Measurements from ENCODE around the gene PRKCZ.

Gene PRKCZ

GRCh38 chr1:2194898-2195673, 144.9 kb downstream of the PRKCZ start:
- peak overlapping the region; percentile 25 for H3K9ac ChIP-seq (ENCODE audit: low read length)
- H3K36me3 ChIP-seq (ENCODE audit: insufficient read depth, low read length), result no peaks in the 10 kb centered on the region
- peak overlapping the region; percentile 25 to 56 for H3K4me3 ChIP-seq (ENCODE audit: low read depth in 1 of 2, low read length in 2 of 2)
- H3K9me3 ChIP-seq (ENCODE audit: low read length), result no peaks in the 10 kb centered on the region
- H3K27ac ChIP-seq (ENCODE audit: low read depth, low read length), result peak overlapping the region; percentile 98
- peaks cover 62% of the 10 kb centered on the region for H3K4me1 ChIP-seq (ENCODE audit: insufficient read depth, low read length)
- no peaks in the 10 kb centered on the region for H3K27me3 ChIP-seq (ENCODE audit: control insufficient read depth in 1 of 2, insufficient read depth in 2 of 2, low read length in 2 of 2)

- Histone ChIP-seq H3K36me3 (ENCODE audit: insufficient read depth, low read length) (no peaks in the 10 kb centered on the region), H3K4me3 (ENCODE audit: low read depth in 1 of 2, low read length in 2 of 2) (peak overlapping the region; percentile 25 to 56), H3K27me3 (ENCODE audit: control insufficient read depth in 1 of 2, insufficient read depth in 2 of 2, low read length in 2 of 2) (no peaks in the 10 kb centered on the region), H3K27ac (ENCODE audit: low read depth, low read length) (peak overlapping the region; percentile 98), H3K9ac (ENCODE audit: low read length) (peak overlapping the region; percentile 25), H3K9me3 (ENCODE audit: low read length) (no peaks in the 10 kb centered on the region), H3K4me1 (ENCODE audit: insufficient read depth, low read length) (peaks cover 55% of the 10 kb centered on the region)
Measured at GRCh38 chr1:2195785-2196184, 145.6 kb downstream of the PRKCZ start.

DNA sequence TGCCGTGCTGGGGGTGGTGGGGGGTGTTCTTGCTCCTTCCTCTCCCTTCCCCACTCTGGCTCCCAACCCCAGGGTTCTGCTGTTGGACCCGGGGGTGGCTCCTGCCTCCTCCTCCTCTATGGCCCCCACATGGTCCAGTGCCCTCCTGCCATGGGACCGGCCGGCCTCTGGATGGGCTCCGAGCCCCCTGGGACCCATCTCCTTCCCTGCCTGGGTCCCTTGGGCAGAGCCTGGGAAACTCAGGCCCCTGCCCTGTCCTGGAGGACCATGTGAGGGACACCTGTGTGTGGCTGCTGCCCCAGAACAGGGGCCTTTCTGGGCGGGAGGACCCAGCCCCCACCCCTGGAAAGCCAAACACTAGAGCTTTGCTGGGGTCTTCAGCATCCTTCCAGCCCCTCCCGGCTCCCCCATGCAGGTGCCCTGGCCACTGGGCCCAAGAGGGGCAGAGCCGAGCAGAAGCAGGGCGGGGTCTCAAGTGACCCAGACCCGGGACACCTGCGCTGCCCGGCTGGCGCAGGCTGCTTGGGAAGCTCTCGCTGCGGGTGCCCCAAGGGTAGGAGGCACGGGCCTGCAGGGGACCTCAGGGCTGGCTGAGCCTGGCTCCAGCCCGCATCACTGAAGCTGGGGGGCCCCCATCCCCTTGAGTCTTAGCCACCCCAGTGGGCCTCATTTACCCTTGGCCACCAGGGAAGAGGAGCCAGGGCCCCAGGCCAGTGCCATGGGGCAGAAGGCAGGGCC, 146.9 kb downstream of the PRKCZ start:
- Histone ChIP-seq H3K9me3 (ENCODE audit: low read length) (no peaks in the 10 kb centered on the region), H3K4me1 (ENCODE audit: insufficient read depth, low read length) (peaks cover 42% of the 10 kb centered on the region)

DNA sequence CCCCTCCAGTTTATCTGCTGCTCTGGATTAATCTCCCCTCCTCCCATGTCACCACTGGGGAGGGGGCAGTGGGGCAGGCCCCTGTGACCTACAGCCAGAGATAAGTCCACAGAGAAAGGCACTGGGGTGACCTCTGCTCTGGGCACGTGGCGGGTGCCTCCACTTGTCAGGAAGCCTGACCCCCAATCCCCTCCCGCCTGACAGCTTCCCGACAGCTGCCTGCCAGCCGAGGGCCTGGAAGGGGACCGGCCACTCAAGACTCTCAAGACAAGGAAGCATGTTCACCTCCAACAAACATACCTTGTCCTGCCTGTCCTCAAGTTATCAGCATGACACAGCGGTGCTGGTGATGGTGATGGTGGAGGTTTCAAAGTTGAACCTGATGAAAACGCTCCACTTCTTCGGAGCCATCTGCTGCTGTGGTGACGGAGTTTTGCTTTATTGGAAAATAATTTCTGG, 147.5 kb downstream of the PRKCZ start:
- Histone ChIP-seq H3K36me3 (ENCODE audit: insufficient read depth, low read length) (no peaks in the 10 kb centered on the region), H3K27me3 (ENCODE audit: control insufficient read depth in 1 of 2, insufficient read depth in 2 of 2, low read length in 2 of 2) (no peaks in the 10 kb centered on the region), H3K9ac (ENCODE audit: low read length) (no peak overlapping the region), H3K4me3 (ENCODE audit: low read depth in 1 of 2, low read length in 2 of 2) (no peak overlapping the region), H3K9me3 (ENCODE audit: low read length) (no peaks in the 10 kb centered on the region), H3K27ac (ENCODE audit: low read depth, low read length) (no peak overlapping the region), H3K4me1 (ENCODE audit: insufficient read depth, low read length) (peaks cover 36% of the 10 kb centered on the region)

More for the DNA sequence above, 146.9 kb downstream of the PRKCZ start:
- H3K27ac ChIP-seq (ENCODE audit: low read depth, low read length), result no peak overlapping the region
- no peak overlapping the region for H3K4me3 ChIP-seq (ENCODE audit: low read depth in 1 of 2, low read length in 2 of 2)
- no peaks in the 10 kb centered on the region for H3K27me3 ChIP-seq (ENCODE audit: control insufficient read depth in 1 of 2, insufficient read depth in 2 of 2, low read length in 2 of 2)
- no peaks in the 10 kb centered on the region for H3K36me3 ChIP-seq (ENCODE audit: insufficient read depth, low read length)
- no peak overlapping the region for H3K9ac ChIP-seq (ENCODE audit: low read length)

DNA sequence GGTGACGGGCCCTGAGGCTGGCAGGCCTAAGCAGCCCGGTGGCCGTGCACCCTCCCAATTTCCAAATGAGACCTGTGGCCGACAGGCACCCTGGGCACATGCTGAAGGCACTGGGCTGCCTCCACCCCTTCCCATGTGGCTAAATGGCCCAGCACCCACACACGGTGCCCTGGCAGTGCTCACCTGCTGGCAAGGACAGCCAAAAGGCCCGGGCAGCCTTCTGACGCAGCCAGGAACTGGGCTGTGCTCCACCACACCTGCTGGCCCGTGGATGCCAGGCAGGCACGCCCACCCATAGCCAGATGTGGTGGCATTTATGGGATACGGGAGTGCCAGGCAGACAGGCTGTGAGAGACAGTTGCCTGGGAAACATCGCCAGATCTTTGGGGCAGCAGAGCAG, 148.4 kb downstream of the PRKCZ start:
- no peaks in the 10 kb centered on the region for H3K36me3 ChIP-seq (ENCODE audit: insufficient read depth, low read length)
- no peaks in the 10 kb centered on the region for H3K9me3 ChIP-seq (ENCODE audit: low read length)
- H3K4me1 ChIP-seq (ENCODE audit: insufficient read depth, low read length), result peaks cover 30% of the 10 kb centered on the region
- peak overlapping the region; percentile 98 for H3K27ac ChIP-seq (ENCODE audit: low read depth, low read length)
- no peaks in the 10 kb centered on the region for H3K27me3 ChIP-seq (ENCODE audit: control insufficient read depth in 1 of 2, insufficient read depth in 2 of 2, low read length in 2 of 2)
- H3K4me3 ChIP-seq (ENCODE audit: low read depth in 1 of 2, low read length in 2 of 2), result no peak overlapping the region
- H3K9ac ChIP-seq (ENCODE audit: low read length), result peak overlapping the region; percentile 5

GRCh38 chr1:2199042-2199810, 149.0 kb downstream of the PRKCZ start:
- Histone ChIP-seq H3K4me1 (ENCODE audit: insufficient read depth, low read length) (peaks cover 31% of the 10 kb centered on the region), H3K4me3 (ENCODE audit: low read depth in 1 of 2, low read length in 2 of 2) (peak overlapping the region; percentile 54 to 71)

DNA sequence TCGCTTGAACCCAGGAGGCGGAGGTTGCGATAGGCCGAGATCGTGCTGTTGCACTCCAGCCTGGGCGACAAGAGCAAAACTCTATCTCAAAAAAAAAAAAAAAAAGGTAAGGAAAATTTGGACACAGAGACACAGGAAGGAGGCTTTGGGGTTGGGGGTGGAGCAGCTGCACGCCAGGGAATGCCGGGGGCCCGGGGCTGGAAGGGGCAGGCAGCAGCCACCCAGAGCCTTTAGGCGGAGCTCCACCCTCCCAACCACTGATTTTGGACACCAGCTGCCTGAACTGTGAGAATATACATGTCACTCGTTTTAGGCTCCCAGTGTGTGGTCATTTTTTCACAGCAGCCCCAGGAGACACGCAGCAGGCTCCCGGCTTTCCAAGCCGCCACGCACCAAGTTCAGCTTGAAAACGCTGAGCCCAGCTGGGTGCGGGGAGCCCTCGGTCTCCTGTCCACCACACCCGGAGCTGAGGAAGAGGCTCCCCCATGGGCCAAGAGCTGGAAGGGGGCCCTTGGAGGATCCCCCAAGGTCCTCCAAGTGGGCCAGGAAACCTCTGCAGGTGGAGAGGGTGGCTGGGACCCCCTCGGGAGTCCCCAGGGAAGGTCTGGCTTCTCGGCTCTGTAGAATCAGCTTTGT, 150.2 kb downstream of the PRKCZ start:
- Histone ChIP-seq H3K9ac (ENCODE audit: low read length) (no peak overlapping the region), H3K27ac (ENCODE audit: low read depth, low read length) (no peak overlapping the region), H3K4me1 (ENCODE audit: insufficient read depth, low read length) (peaks cover 30% of the 10 kb centered on the region), H3K4me3 (ENCODE audit: low read depth in 1 of 2, low read length in 2 of 2) (no peak overlapping the region), H3K27me3 (ENCODE audit: control insufficient read depth in 1 of 2, insufficient read depth in 2 of 2, low read length in 2 of 2) (no peaks in the 10 kb centered on the region), H3K9me3 (ENCODE audit: low read length) (no peaks in the 10 kb centered on the region), H3K36me3 (ENCODE audit: insufficient read depth, low read length) (no peaks in the 10 kb centered on the region)

More at GRCh38 chr1:2199042-2199810, 149.0 kb downstream of the PRKCZ start:
- Histone ChIP-seq H3K36me3 (ENCODE audit: insufficient read depth, low read length) (no peaks in the 10 kb centered on the region), H3K9me3 (ENCODE audit: low read length) (no peaks in the 10 kb centered on the region), H3K27ac (ENCODE audit: low read depth, low read length) (peak overlapping the region; percentile 98), H3K27me3 (ENCODE audit: control insufficient read depth in 1 of 2, insufficient read depth in 2 of 2, low read length in 2 of 2) (no peaks in the 10 kb centered on the region), H3K9ac (ENCODE audit: low read length) (peak overlapping the region; percentile 74)

GRCh38 chr1:2201062-2201461, 150.9 kb downstream of the PRKCZ start:
- H3K9ac ChIP-seq (ENCODE audit: low read length), result no peak overlapping the region
- no peaks in the 10 kb centered on the region for H3K9me3 ChIP-seq (ENCODE audit: low read length)

DNA sequence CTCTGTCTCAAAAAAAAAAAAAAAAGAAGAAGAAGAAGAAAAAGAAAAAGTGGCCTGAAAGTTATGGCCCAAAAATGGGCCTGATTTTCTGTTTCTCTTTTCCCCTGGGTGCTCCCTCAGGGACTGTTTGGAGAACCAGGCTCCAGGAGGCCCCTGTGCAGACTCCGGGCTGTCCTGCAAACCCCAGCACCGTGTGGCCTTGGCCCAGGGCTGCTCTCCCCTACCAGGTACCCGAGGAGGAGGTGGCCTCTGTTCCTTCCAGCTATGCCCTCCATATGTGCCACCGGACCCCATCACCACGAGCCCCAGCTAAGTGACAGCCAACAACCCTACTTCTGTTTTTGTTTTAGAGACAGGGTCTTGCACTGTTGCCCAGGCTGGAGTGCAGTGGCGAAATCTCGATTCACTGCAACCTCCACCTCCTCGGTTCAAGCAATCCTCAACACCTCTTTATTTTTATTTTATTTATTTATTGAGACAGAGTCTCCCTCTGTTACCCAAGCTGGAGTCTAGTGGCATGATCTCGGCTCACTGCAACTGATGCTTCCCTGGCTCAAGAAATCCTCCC, 151.9 kb downstream of the PRKCZ start:
- Histone ChIP-seq H3K9ac (ENCODE audit: low read length) (no peak overlapping the region), H3K36me3 (ENCODE audit: insufficient read depth, low read length) (no peaks in the 10 kb centered on the region), H3K27me3 (ENCODE audit: control insufficient read depth in 1 of 2, insufficient read depth in 2 of 2, low read length in 2 of 2) (no peaks in the 10 kb centered on the region), H3K27ac (ENCODE audit: low read depth, low read length) (no peak overlapping the region), H3K9me3 (ENCODE audit: low read length) (no peaks in the 10 kb centered on the region), H3K4me1 (ENCODE audit: insufficient read depth, low read length) (peaks cover 35% of the 10 kb centered on the region), H3K4me3 (ENCODE audit: low read depth in 1 of 2, low read length in 2 of 2) (no peak overlapping the region)

More at GRCh38 chr1:2201062-2201461, 150.9 kb downstream of the PRKCZ start:
- H3K4me3 ChIP-seq (ENCODE audit: low read depth in 1 of 2, low read length in 2 of 2), result no peak overlapping the region
- H3K27ac ChIP-seq (ENCODE audit: low read depth, low read length), result no peak overlapping the region
- H3K27me3 ChIP-seq (ENCODE audit: control insufficient read depth in 1 of 2, insufficient read depth in 2 of 2, low read length in 2 of 2), result no peaks in the 10 kb centered on the region
- H3K4me1 ChIP-seq (ENCODE audit: insufficient read depth, low read length), result peaks cover 28% of the 10 kb centered on the region
- no peaks in the 10 kb centered on the region for H3K36me3 ChIP-seq (ENCODE audit: insufficient read depth, low read length)

DNA sequence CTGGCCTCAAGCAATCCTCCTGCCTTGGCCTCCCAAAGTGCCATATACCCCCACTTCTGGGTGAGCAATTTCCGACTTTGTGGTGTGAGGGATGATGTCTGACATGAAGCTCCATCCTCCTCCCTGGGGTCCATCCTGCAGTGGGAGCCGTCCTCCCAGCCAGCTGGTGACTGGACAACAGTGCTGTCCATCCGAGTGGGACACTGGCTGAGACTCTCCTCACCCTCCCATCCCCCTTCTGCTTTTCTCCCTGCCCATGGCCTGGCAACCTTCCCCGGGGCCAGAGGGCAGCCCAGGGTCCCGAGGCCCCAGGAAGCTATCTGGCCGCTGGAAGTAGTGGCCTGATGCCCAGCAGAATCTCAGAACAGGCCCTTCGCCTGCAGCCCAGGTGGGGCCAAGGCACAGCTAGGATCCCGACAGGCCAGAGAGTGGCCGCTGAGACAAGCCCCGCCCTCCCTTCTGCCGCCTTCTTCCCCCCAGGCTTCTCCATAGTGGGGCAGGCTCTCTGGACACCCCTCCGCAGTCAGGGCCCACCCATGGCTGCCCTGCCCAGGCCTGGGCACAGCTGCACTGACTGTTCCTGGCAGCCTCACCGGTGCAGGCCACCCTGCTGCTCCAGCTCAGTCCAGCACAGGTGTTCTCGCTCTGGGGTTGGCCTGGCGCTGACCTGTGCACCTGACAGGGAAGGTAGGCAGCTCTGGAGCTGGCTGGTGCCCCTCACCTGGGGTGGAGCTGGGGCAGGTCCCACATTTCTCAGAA, 152.8 kb downstream of the PRKCZ start:
- peaks cover 44% of the 10 kb centered on the region for H3K4me1 ChIP-seq (ENCODE audit: insufficient read depth, low read length)
- no peak overlapping the region for H3K9ac ChIP-seq (ENCODE audit: low read length)
- H3K4me3 ChIP-seq (ENCODE audit: low read depth in 1 of 2, low read length in 2 of 2), result no peak overlapping the region
- no peaks in the 10 kb centered on the region for H3K27me3 ChIP-seq (ENCODE audit: control insufficient read depth in 1 of 2, insufficient read depth in 2 of 2, low read length in 2 of 2)
- H3K9me3 ChIP-seq (ENCODE audit: low read length), result no peaks in the 10 kb centered on the region
- peak overlapping the region; percentile 34 for H3K27ac ChIP-seq (ENCODE audit: low read depth, low read length)
- H3K36me3 ChIP-seq (ENCODE audit: insufficient read depth, low read length), result no peaks in the 10 kb centered on the region
